Lung (tissue), 12 donors: ENCODE results near the gene OR6F1. TPM values are rescaled to one million over a fixed set of nuclear protein-coding genes. Genes with fewer than 3 reads are reported as not detected.

Experiments used
- ATAC-seq: fragments of 200-7000 bp; cut with Tn5 transposase; one replicate; pipeline ENCODE4 v1.9.1; 2020; ENCODE audit warnings: moderate number of reproducible peaks; ENCODE audit not compliant: insufficient read depth, low FRiP score
- DNase-seq, 3 donors: peaks; one replicate each; pipeline ENCODE4 v3.0.0-alpha.2; 2013 to 2017
- H3K27ac ChIP-seq, 2 donors: one replicate each; pipeline ENCODE4 v1.5.1; 2013; ENCODE audit warnings: mild to moderate bottlenecking in 2 of 2, moderate library complexity in 2 of 2, control low read depth in 1 of 2, inconsistent platforms in 1 of 2, low read depth in 1 of 2, low read length in 1 of 2
- H3K27me3 ChIP-seq, 3 donors: one replicate each; pipeline ENCODE4 v1.5.1; 2013; ENCODE audit warnings: low read length in 2 of 3; ENCODE audit not compliant: control insufficient read depth in 3 of 3, insufficient read depth in 3 of 3
- H3K36me3 ChIP-seq, 4 donors: one replicate each; pipeline ENCODE4 v1.5.1; 2013; ENCODE audit warnings: low read length in 4 of 4, mild to moderate bottlenecking in 1 of 4, moderate library complexity in 1 of 4; ENCODE audit not compliant: control insufficient read depth in 4 of 4, insufficient read depth in 4 of 4
- H3K4me1 ChIP-seq, 5 donors: one replicate each; pipeline ENCODE4 v1.5.1; 2013; ENCODE audit warnings: low read length in 5 of 5, mild to moderate bottlenecking in 2 of 5, moderate library complexity in 1 of 5; ENCODE audit not compliant: control insufficient read depth in 5 of 5, insufficient read depth in 5 of 5
- H3K4me3 ChIP-seq: one replicate; pipeline ENCODE4 v1.5.1; 2013; ENCODE audit warnings: mild to moderate bottlenecking, control low read depth, moderate library complexity
- H3K9ac ChIP-seq, 2 donors: one replicate each; pipeline ENCODE4 v1.5.1; 2013; ENCODE audit warnings: low read length in 2 of 2, control low read depth in 1 of 2; ENCODE audit not compliant: insufficient read depth in 1 of 2
- H3K9me3 ChIP-seq, 4 donors: one replicate each; pipeline ENCODE4 v1.5.1; 2013; ENCODE audit warnings: low read length in 3 of 4, mild to moderate bottlenecking in 1 of 4, moderate library complexity in 1 of 4; ENCODE audit not compliant: control insufficient read depth in 4 of 4, insufficient read depth in 3 of 4
- WGBS, 2 donors: extraction: QIAGEN DNeasy Blood & Tissue Kit; methylation state at CpG; one replicate each; pipeline ENCODE4 v1.1.7; 2013; 5-methylcytosine and 5-hydroxymethylcytosine counted together
- polyA plus RNA-seq, 2 donors: library from polyadenylated mRNA; stranded (reverse); fragments of 200-250 nt; gene quantifications; one replicate each; pipeline ENCODE4 v1.2.1, GENCODE V29; 2013
- total RNA-seq, 2 donors: library from RNA; depleted of rRNA in 1 of 2; stranded (reverse); fragments of >200 nt in 1 of 2; gene quantifications; one replicate each; pipeline ENCODE4 v1.2.1, GENCODE V29; 2014 to 2021
- TF ChIP-seq, protein P1 (sequence below): IDR thresholded peaks from 2 replicates; pipeline ENCODE4 v1.5.1; 2012; ENCODE audit warnings: mild to moderate bottlenecking; ENCODE audit errors: control extremely low read depth, extremely low read depth
- donor health status: control.
- donor health status: control.
- donor health status: Bipolar disorder and iron deficiency.
- donor health status: healthy.
- donor health status: DM: yes; HTN: yes; CAD: no.

OR6F1 gene
- total and polyA plus RNA-seq, 4 donors, result not detected

DNA sequence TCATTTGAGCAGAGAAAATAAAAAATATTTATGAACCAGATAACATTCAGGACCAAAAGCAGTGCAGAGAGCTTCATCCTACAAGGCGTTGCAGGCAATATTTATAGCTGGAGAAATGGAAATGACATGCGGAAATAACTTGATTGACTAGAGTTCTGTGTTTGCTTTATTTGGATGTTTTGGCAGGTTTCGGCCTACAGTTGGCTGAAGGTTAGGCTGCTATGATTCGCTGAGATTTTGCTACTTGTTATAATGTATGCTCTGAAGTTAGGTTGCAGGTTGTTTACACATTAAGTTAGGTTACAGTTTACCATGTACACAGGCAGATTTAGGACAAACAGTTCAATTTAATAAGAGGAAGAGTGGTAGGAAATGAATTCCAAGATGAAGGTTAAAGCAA is 36.3 kb downstream of the OR6F1 start:
- Histone ChIP-seq H3K4me3 (no peak overlapping the region), H3K27me3 (no peaks in the 10 kb centered on the region), H3K4me1 (no peaks in the 10 kb centered on the region), H3K27ac (no peak overlapping the region), H3K9me3 (no peaks in the 10 kb centered on the region), H3K36me3 (no peaks in the 10 kb centered on the region), H3K9ac (no peak overlapping the region)
- TF ChIP-seq, protein P1, sequence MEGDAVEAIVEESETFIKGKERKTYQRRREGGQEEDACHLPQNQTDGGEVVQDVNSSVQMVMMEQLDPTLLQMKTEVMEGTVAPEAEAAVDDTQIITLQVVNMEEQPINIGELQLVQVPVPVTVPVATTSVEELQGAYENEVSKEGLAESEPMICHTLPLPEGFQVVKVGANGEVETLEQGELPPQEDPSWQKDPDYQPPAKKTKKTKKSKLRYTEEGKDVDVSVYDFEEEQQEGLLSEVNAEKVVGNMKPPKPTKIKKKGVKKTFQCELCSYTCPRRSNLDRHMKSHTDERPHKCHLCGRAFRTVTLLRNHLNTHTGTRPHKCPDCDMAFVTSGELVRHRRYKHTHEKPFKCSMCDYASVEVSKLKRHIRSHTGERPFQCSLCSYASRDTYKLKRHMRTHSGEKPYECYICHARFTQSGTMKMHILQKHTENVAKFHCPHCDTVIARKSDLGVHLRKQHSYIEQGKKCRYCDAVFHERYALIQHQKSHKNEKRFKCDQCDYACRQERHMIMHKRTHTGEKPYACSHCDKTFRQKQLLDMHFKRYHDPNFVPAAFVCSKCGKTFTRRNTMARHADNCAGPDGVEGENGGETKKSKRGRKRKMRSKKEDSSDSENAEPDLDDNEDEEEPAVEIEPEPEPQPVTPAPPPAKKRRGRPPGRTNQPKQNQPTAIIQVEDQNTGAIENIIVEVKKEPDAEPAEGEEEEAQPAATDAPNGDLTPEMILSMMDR, result no peak
- ATAC-seq, result no peak
- 85 to 91% methylated on average over 4 of the region's 4 CpGs for WGBS, 2 donors
- no peak for DNase-seq

DNA sequence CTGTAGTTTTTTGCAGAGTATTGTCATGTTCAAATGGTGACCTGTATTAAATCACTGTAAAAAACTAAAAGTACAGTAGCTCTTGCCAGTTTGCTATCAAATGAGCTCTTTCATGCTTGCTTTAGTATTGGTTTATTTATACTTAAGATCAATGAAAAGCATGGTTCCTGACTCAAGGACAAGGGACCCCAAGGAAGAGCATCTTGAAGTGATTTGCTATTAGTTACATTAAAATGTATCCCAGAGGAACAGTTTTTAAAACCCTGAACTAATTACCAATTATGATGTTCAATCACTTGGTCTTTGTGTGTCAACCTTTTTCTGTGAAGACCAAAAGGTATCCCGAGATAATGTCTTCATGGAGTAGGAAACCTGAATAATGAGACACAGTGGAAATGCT is 36.8 kb downstream of the OR6F1 start, which contains the start of gene OR13G1:
Gene OR13G1, minus strand, starts transcription at position 101 of the 400 bp plus-strand sequence. CDS start 6,698 bp downstream, outside the sequence.
- Histone ChIP-seq H3K27me3 (no peaks in the 10 kb centered on the region), H3K9ac (no peak within 1 kb of the TSS), H3K4me1 (no peaks in the 10 kb centered on the region), H3K4me3 (no peak within 1 kb of the TSS), H3K27ac (no peak within 1 kb of the TSS), H3K9me3 (no peaks in the 10 kb centered on the region), H3K36me3 (no peaks in the 10 kb centered on the region)
- TF ChIP-seq, protein P1, result no peak
- no peak for ATAC-seq
- WGBS, 2 donors, result 86 to 93% methylated on average over 1 of the region's 1 CpG
- no peak for DNase-seq

DNA sequence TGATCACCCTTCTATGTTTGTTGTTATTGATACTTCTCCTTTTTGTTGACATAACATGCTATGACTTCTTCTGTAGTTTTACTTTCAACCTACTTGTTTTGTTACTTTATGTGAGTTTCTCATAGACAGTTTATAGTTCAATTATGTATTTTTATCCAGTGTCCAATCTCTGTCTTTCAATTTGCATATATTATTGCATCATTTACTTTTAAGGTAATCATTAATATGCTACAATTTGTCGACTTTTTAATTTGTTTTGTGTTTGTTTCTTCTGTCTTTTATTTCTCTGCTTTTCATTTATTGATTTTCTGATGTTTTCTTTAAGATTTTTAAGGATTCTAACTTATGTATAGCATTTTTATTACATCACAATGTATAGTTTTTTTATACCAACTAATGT is 47.2 kb downstream of the OR6F1 start:
- H3K36me3 ChIP-seq, result no peaks in the 10 kb centered on the region
- H3K4me3 ChIP-seq, result no peak overlapping the region
- peaks cover 0 to 2% (median 0%) of the 10 kb centered on the region in 4 donors for H3K9me3 ChIP-seq
- H3K9ac ChIP-seq, result no peak overlapping the region
- H3K27me3 ChIP-seq, result no peaks in the 10 kb centered on the region
- DNase-seq (no peak), ATAC-seq (no peak)
- no peak overlapping the region for H3K27ac ChIP-seq
- WGBS, 2 donors, result 55 to 67% methylated on average over 1 of the region's 1 CpG
- TF ChIP-seq, protein P1, result no peak
- H3K4me1 ChIP-seq, result no peaks in the 10 kb centered on the region

Other genes starting within 250 kb of the OR6F1 start
- under 1 TPM in 1 of 2 donors, not detected in 1; 0.03 TPM for gene OR2C3, start 180.2 kb downstream of the OR6F1 start, total RNA-seq
- under 1 TPM in 1 of 2 donors, not detected in 1; under 0.01 TPM for gene OR2C3, start 180.2 kb downstream of the OR6F1 start, polyA plus RNA-seq
- 1 to 10 TPM in 1 of 2 donors, under 1 TPM in 1; 0.40 to 1.4 TPM for gene GCSAML, start 167.5 kb downstream of the OR6F1 start, total RNA-seq
- under 1 TPM; 0.06 to 0.18 TPM for gene GCSAML, start 167.5 kb downstream of the OR6F1 start, polyA plus RNA-seq
- not detected for gene OR2G2, start 128.3 kb downstream of the OR6F1 start, total RNA-seq
- gene OR2G2, start 128.3 kb downstream of the OR6F1 start, polyA plus RNA-seq, result not detected
- gene OR2G3, start 111.1 kb downstream of the OR6F1 start, total RNA-seq, result not detected
- gene OR2G3, start 111.1 kb downstream of the OR6F1 start, polyA plus RNA-seq, result not detected
- not detected for gene OR13G1, start 36.9 kb downstream of the OR6F1 start, total RNA-seq
- not detected for gene OR13G1, start 36.9 kb downstream of the OR6F1 start, polyA plus RNA-seq
- gene OR14K1, start 22.0 kb upstream of the OR6F1 start, total RNA-seq, result not detected
- not detected for gene OR14K1, start 22.0 kb upstream of the OR6F1 start, polyA plus RNA-seq
- gene OR14A2, start 31.5 kb upstream of the OR6F1 start, total RNA-seq, result not detected
- gene OR14A2, start 31.5 kb upstream of the OR6F1 start, polyA plus RNA-seq, result not detected
- not detected for gene OR1C1, start 43.9 kb upstream of the OR6F1 start, total RNA-seq
- gene OR1C1, start 43.9 kb upstream of the OR6F1 start, polyA plus RNA-seq, result not detected
- not detected for gene OR14A16, start 107.5 kb upstream of the OR6F1 start, total RNA-seq
- gene OR14A16, start 107.5 kb upstream of the OR6F1 start, polyA plus RNA-seq, result not detected
- gene OR11L1, start 125.2 kb upstream of the OR6F1 start, total RNA-seq, result not detected
- not detected for gene OR11L1, start 125.2 kb upstream of the OR6F1 start, polyA plus RNA-seq
- gene TRIM58, start 140.5 kb upstream of the OR6F1 start, total RNA-seq, result 1 to 10 TPM; 2.2 to 9.4 TPM
- under 1 TPM; 0.71 to 0.92 TPM for gene TRIM58, start 140.5 kb upstream of the OR6F1 start, polyA plus RNA-seq
- 1 to 10 TPM; 1.1 to 2.0 TPM for gene OR2W3, start 178.9 kb upstream of the OR6F1 start, total RNA-seq
- under 1 TPM; 0.31 to 0.35 TPM for gene OR2W3, start 178.9 kb upstream of the OR6F1 start, polyA plus RNA-seq
- under 1 TPM in 1 of 2 donors, not detected in 1; 0.21 TPM for gene OR2T8, start 203.6 kb upstream of the OR6F1 start, total RNA-seq
- under 1 TPM in 1 of 2 donors, not detected in 1; 0.16 TPM for gene OR2T8, start 203.6 kb upstream of the OR6F1 start, polyA plus RNA-seq
- not detected for gene OR2AJ1, start 208.2 kb upstream of the OR6F1 start, total RNA-seq
- gene OR2AJ1, start 208.2 kb upstream of the OR6F1 start, polyA plus RNA-seq, result not detected
- not detected for gene OR2L8, start 232.2 kb upstream of the OR6F1 start, total RNA-seq
- not detected for gene OR2L8, start 232.2 kb upstream of the OR6F1 start, polyA plus RNA-seq
- not detected for gene OR2AK2, start 248.6 kb upstream of the OR6F1 start, total RNA-seq
- not detected for gene OR2AK2, start 248.6 kb upstream of the OR6F1 start, polyA plus RNA-seq